WI38 (cell line): ENCODE results near the gene PLOD3.

ENCODE experiments used
- H3K4me3 ChIP-seq: 2 replicates; pipeline ENCODE4 v1.5.1; 2011; ENCODE audit warnings: low read depth, mild to moderate bottlenecking, control low read depth, low read length
- CTCF ChIP-seq: IDR thresholded peaks from 2 replicates; pipeline ENCODE4 v1.5.1; 2012; ENCODE audit warnings: low read depth, mild to moderate bottlenecking, control low read depth, low read length

Gene PLOD3

GRCh38 chr7:101236292-101236835 is 19.0 kb upstream of the PLOD3 start:
- H3K4me3 ChIP-seq = no peak overlapping the region
- TF ChIP-seq CTCF = no peak

GRCh38 chr7:101235522-101235921 is 18.1 kb upstream of the PLOD3 start:
- H3K4me3 ChIP-seq = no peak overlapping the region
- TF ChIP-seq CTCF = no peak

- no peak for TF ChIP-seq CTCF
- H3K4me3 ChIP-seq = no peak overlapping the region
Observed at GRCh38 chr7:101235050-101235449, 17.7 kb upstream of the PLOD3 start.

GRCh38 chr7:101234636-101235035 is 17.3 kb upstream of the PLOD3 start:
- no peak for TF ChIP-seq CTCF

GRCh38 chr7:101233907-101234547 is 16.6 kb upstream of the PLOD3 start:
- TF ChIP-seq CTCF = no peak
- H3K4me3 ChIP-seq = no peak overlapping the region

More at GRCh38 chr7:101234636-101235035, 17.3 kb upstream of the PLOD3 start:
- no peak overlapping the region for H3K4me3 ChIP-seq

GRCh38 chr7:101232141-101232850 is 14.9 kb upstream of the PLOD3 start:
- no peak for TF ChIP-seq CTCF
- no peak overlapping the region for H3K4me3 ChIP-seq

- H3K4me3 ChIP-seq = no peak overlapping the region
- no peak for TF ChIP-seq CTCF
Observed at GRCh38 chr7:101231644-101232043, 14.3 kb upstream of the PLOD3 start.
